H9 (cell line): ENCODE measurements around the gene GRB7. TPM values are rescaled to one million over a fixed set of nuclear protein-coding genes. Genes with fewer than 3 reads are reported as not detected.

Source experiments
- DNase-seq: peaks from one replicate; pipeline ENCODE4 v3.0.0-alpha.2; 2017
- H2AFZ ChIP-seq: one replicate; pipeline ENCODE4 v1.6.1; 2013; ENCODE audit warnings: mild to moderate bottlenecking, low read length, control low read depth, moderate library complexity
- H2AK5ac ChIP-seq: 2 replicates; pipeline ENCODE4 v1.6.1; 2013; ENCODE audit warnings: low read length, control low read depth, mixed read lengths; ENCODE audit not compliant: insufficient read length
- H2BK120ac ChIP-seq: one replicate; pipeline ENCODE4 v1.6.1; 2013; ENCODE audit warnings: low read depth, mild to moderate bottlenecking, low read length, control low read depth, inconsistent platforms; ENCODE audit not compliant: poor library complexity, severe bottlenecking
- H2BK12ac ChIP-seq: 2 replicates; pipeline ENCODE4 v1.6.1; 2013; ENCODE audit warnings: low read length, control low read depth, mixed read lengths, low read depth; ENCODE audit not compliant: insufficient read length
- H2BK15ac ChIP-seq: 2 replicates; pipeline ENCODE4 v1.6.1; 2013; ENCODE audit warnings: low read depth, low read length, control low read depth
- H2BK20ac ChIP-seq: one replicate; pipeline ENCODE4 v1.6.1; 2013; ENCODE audit warnings: low read depth, mild to moderate bottlenecking, low read length, control low read depth, inconsistent platforms; ENCODE audit not compliant: poor library complexity, severe bottlenecking
- H2BK5ac ChIP-seq: 2 replicates; pipeline ENCODE4 v1.6.1; 2013; ENCODE audit warnings: low read length, control low read depth, mixed read lengths; ENCODE audit not compliant: insufficient read length
- H3K14ac ChIP-seq: 2 replicates; pipeline ENCODE4 v1.6.1; 2013; ENCODE audit warnings: low read length, control low read depth; ENCODE audit not compliant: insufficient read depth
- H3K18ac ChIP-seq: 2 replicates; pipeline ENCODE4 v1.6.1; 2013; ENCODE audit warnings: low read depth, mild to moderate bottlenecking, mixed read lengths, low read length, control low read depth; ENCODE audit not compliant: insufficient read length
- H3K23ac ChIP-seq: 2 replicates; pipeline ENCODE4 v1.6.1; 2013; ENCODE audit warnings: low read length, control low read depth, mixed read lengths, low read depth; ENCODE audit not compliant: insufficient read length
- H3K23me2 ChIP-seq: 2 replicates; pipeline ENCODE4 v1.6.1; 2013; ENCODE audit warnings: low read depth, mild to moderate bottlenecking, mixed read lengths, low read length, control low read depth; ENCODE audit not compliant: insufficient read length, poor library complexity, severe bottlenecking
- H3K27ac ChIP-seq: 2 replicates; pipeline ENCODE4 v1.5.1; 2013; ENCODE audit warnings: low read length, control low read depth, mixed read lengths, low read depth; ENCODE audit not compliant: insufficient read length
- H3K27me3 ChIP-seq: 2 replicates; pipeline ENCODE4 v1.6.1; 2013; ENCODE audit warnings: low read length, control low read depth, inconsistent platforms; ENCODE audit not compliant: insufficient read depth
- H3K4ac ChIP-seq: 2 replicates; pipeline ENCODE4 v1.6.1; 2013; ENCODE audit warnings: low read depth, mild to moderate bottlenecking, control low read depth, inconsistent platforms, low read length, moderate library complexity
- H3K4me1 ChIP-seq: 2 replicates; pipeline ENCODE4 v1.6.1; 2013; ENCODE audit warnings: low read length, control low read depth, inconsistent platforms; ENCODE audit not compliant: insufficient read depth
- H3K4me2 ChIP-seq: 2 replicates; pipeline ENCODE4 v1.6.1; 2013; ENCODE audit warnings: low read length, control low read depth, mixed read lengths; ENCODE audit not compliant: insufficient read length, insufficient read depth
- H3K56ac ChIP-seq: 2 replicates; pipeline ENCODE4 v1.6.1; 2013; ENCODE audit warnings: low read depth, mild to moderate bottlenecking, mixed read lengths, low read length, control low read depth; ENCODE audit not compliant: insufficient read length
- H3K79me1 ChIP-seq: 2 replicates; pipeline ENCODE4 v1.6.1; 2013; ENCODE audit warnings: low read depth, mild to moderate bottlenecking, moderate library complexity, low read length, control low read depth, inconsistent platforms; ENCODE audit not compliant: insufficient read depth, poor library complexity, severe bottlenecking
- H3K79me2 ChIP-seq: 2 replicates; pipeline ENCODE4 v1.6.1; 2013; ENCODE audit warnings: low read length, control low read depth, inconsistent platforms; ENCODE audit not compliant: insufficient read depth
- H3K9ac ChIP-seq: 2 replicates; pipeline ENCODE4 v1.6.1; 2013; ENCODE audit warnings: low read length, control low read depth, mixed read lengths; ENCODE audit not compliant: insufficient read length; ENCODE audit errors: extremely low read depth
- H3K9me3 ChIP-seq: one replicate; pipeline ENCODE4 v1.6.1; 2013; ENCODE audit warnings: low read depth, low read length, inconsistent platforms; ENCODE audit not compliant: control insufficient read depth
- H3T11ph ChIP-seq: one replicate; pipeline ENCODE4 v1.6.1; 2013; ENCODE audit warnings: mild to moderate bottlenecking, low read length, control low read depth, inconsistent platforms
- H4K20me1 ChIP-seq: one replicate; pipeline ENCODE4 v1.6.1; 2013; ENCODE audit not compliant: control insufficient read depth, insufficient read length, insufficient read depth
- H4K5ac ChIP-seq: 2 replicates; pipeline ENCODE4 v1.6.1; 2013; ENCODE audit warnings: low read depth, mild to moderate bottlenecking, mixed read lengths, low read length, control low read depth; ENCODE audit not compliant: insufficient read length
- H4K8ac ChIP-seq: replicated peaks from 2 replicates; pipeline ENCODE4 v1.6.1; 2013; ENCODE audit warnings: low read length, control low read depth, mixed read lengths, low read depth; ENCODE audit not compliant: insufficient read length
- H4K91ac ChIP-seq: 2 replicates; pipeline ENCODE4 v1.6.1; 2013; ENCODE audit warnings: low read depth, mild to moderate bottlenecking, moderate library complexity, mixed read lengths, low read length, control low read depth; ENCODE audit not compliant: insufficient read length
- H3K27ac Mint-ChIP-seq, 3 experiments: 2 replicates in 2 of 3; 3 replicates in 1 of 3; pipeline ENCODE4 v1.8.0; 2020 to 2021; ENCODE audit warnings: mixed read lengths in 3 of 3, mild to moderate bottlenecking in 1 of 3, moderate library complexity in 1 of 3
- H3K27me3 Mint-ChIP-seq: 2 replicates; pipeline ENCODE4 v1.8.0; 2021; ENCODE audit warnings: low read depth, mild to moderate bottlenecking, moderate library complexity, mixed read lengths
- H3K36me3 Mint-ChIP-seq, 3 experiments: 2 replicates in 2 of 3; 3 replicates in 1 of 3; pipeline ENCODE4 v1.8.0; 2020 to 2021; ENCODE audit warnings: low read depth in 3 of 3, mixed read lengths in 3 of 3; ENCODE audit not compliant: insufficient read depth in 1 of 3
- H3K4me1 Mint-ChIP-seq, 2 experiments: 2 replicates each; pipeline ENCODE4 v1.8.0; 2020; ENCODE audit warnings: mixed read lengths in 2 of 2
- H3K4me3 Mint-ChIP-seq, 2 experiments: 2 replicates in 1 of 2; 3 replicates in 1 of 2; pipeline ENCODE4 v1.8.0; 2020 to 2021; ENCODE audit warnings: mild to moderate bottlenecking in 2 of 2, mixed read lengths in 2 of 2, moderate library complexity in 1 of 2
- H3K9me3 Mint-ChIP-seq, 2 experiments: 2 replicates in 1 of 2; 3 replicates in 1 of 2; pipeline ENCODE4 v1.8.0; 2020; ENCODE audit warnings: mild to moderate bottlenecking in 2 of 2, mixed read lengths in 2 of 2, moderate library complexity in 1 of 2
- WGBS: extraction: QIAGEN DNeasy Blood & Tissue Kit; methylation state at CpG from one replicate; pipeline ENCODE4 v1.1.7; 2013; ENCODE audit warnings: missing lambda C conversion rate, low lambda C conversion rate, mixed read lengths; ENCODE audit not compliant: insufficient read length; ENCODE audit errors: extremely low coverage; 5-methylcytosine and 5-hydroxymethylcytosine counted together
- total RNA-seq: library from RNA; stranded (reverse); gene quantifications from 2 replicates; pipeline ENCODE4 v1.2.1, GENCODE V29; 2021
- TF ChIP-seq, protein P1 (sequence below): fragments of 200-600 bp; sonication (generic); conservative IDR thresholded peaks from 3 replicates; pipeline ENCODE4 v1.8.0; 2021; ENCODE audit warnings: antibody characterized with exemption, mild to moderate bottlenecking

Gene GRB7
- total RNA-seq, 1 experiment from 2014 or later, result 55.0 TPM

DNA sequence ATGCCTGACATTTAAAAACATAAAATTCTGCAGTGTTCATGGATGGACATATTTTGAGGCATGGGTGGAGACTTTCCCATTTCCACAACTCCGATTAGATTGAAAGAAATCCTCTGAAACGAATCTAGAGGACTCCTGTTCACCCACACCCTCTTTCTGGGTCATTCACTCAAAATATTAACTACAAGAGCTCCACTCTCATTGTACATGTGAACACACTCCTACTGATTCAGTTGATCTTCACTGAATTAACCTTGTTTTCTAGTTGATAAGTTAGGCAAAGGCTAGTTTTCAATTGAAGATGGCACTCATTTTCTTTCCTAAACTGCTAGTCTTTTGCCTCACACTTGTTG, 44.1 kb downstream of the GRB7 start:
- peaks cover 0 to 7% of the 10 kb centered on the region in 2 experiments; a peak in 2 of 4 replicates for H3K4me1 Mint-ChIP-seq

More for the DNA sequence above, 44.1 kb downstream of the GRB7 start:
- WGBS, result no CpG with 5 or more reads among the region's 2 CpGs
- Histone ChIP-seq H4K8ac (no peak overlapping the region), H3K27me3 (no peaks in the 10 kb centered on the region), H2BK12ac (no peak overlapping the region), H4K20me1 (no peaks in the 10 kb centered on the region), H3K23ac (no peak overlapping the region), H3K23me2 (no peaks in the 10 kb centered on the region), H2BK120ac (no peak overlapping the region), H3K4ac (no peak overlapping the region), H3K56ac (no peak overlapping the region), H3K27ac (no peak overlapping the region), H2BK15ac (no peak overlapping the region), H3K79me2 (no peaks in the 10 kb centered on the region), H4K5ac (no peak overlapping the region), H4K91ac (no peak overlapping the region), H2AFZ (no peak overlapping the region), H3K9ac (no peak overlapping the region), H3K79me1 (no peaks in the 10 kb centered on the region), H3K4me2 (no peak overlapping the region), H2BK5ac (no peak overlapping the region), H3K18ac (no peak overlapping the region), H3K4me1 (no peaks in the 10 kb centered on the region), H3K9me3 (no peaks in the 10 kb centered on the region), H3K14ac (no peak overlapping the region), H2BK20ac (no peak overlapping the region), H3T11ph (no peak overlapping the region), H2AK5ac (no peak overlapping the region)
- H3K27me3 Mint-ChIP-seq, result peaks cover 6% of the 10 kb centered on the region; the same call in 1 of the 2 replicates
- no peaks in the 10 kb centered on the region for H3K9me3 Mint-ChIP-seq
- no peak for DNase-seq
- H3K27ac Mint-ChIP-seq, result no peak overlapping the region
- TF ChIP-seq, protein P1, sequence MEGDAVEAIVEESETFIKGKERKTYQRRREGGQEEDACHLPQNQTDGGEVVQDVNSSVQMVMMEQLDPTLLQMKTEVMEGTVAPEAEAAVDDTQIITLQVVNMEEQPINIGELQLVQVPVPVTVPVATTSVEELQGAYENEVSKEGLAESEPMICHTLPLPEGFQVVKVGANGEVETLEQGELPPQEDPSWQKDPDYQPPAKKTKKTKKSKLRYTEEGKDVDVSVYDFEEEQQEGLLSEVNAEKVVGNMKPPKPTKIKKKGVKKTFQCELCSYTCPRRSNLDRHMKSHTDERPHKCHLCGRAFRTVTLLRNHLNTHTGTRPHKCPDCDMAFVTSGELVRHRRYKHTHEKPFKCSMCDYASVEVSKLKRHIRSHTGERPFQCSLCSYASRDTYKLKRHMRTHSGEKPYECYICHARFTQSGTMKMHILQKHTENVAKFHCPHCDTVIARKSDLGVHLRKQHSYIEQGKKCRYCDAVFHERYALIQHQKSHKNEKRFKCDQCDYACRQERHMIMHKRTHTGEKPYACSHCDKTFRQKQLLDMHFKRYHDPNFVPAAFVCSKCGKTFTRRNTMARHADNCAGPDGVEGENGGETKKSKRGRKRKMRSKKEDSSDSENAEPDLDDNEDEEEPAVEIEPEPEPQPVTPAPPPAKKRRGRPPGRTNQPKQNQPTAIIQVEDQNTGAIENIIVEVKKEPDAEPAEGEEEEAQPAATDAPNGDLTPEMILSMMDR, result no peak
- H3K36me3 Mint-ChIP-seq, result no peaks in the 10 kb centered on the region
- H3K4me3 Mint-ChIP-seq, result no peak overlapping the region
